OCI-LY7 (cell line): Measurements from ENCODE around the gene ITGA7.

Source experiments
- CTCF ChIP-seq: fragments of 200-600 bp; sonication (generic); conservative IDR thresholded peaks from 2 replicates; pipeline ENCODE4 v1.5.1; 2014; ENCODE audit warnings: mild to moderate bottlenecking, antibody characterized with exemption, low read length, moderate library complexity, mixed read lengths
- EZH2phosphoT487 ChIP-seq: fragments of 200-600 bp; sonication (generic); IDR thresholded peaks from 2 replicates; pipeline ENCODE4 v1.6.1; 2018; ENCODE audit warnings: low read depth, borderline replicate concordance, mild to moderate bottlenecking, mixed run types, antibody characterized with exemption, low read length, moderate library complexity, mixed read lengths

GRCh38 chr12:55685671-55686070 lies 22.0 kb downstream of the ITGA7 start:
- TF ChIP-seq CTCF (no peak), EZH2phosphoT487 (no peak)
